OCI-LY1 (cell line): Measurements from ENCODE around the gene CADM1.

Source experiments
- H2AFZ ChIP-seq: fragments of 200-600 bp; sonication (generic), shearing (Covaris generic); 2 replicates; pipeline ENCODE4 v1.6.0; 2014; ENCODE audit warnings: antibody characterized with exemption, mild to moderate bottlenecking, low read length
- H3F3A ChIP-seq: fragments of 200-600 bp; sonication (generic), shearing (Covaris generic); 2 replicates; pipeline ENCODE4 v1.6.0; 2014; ENCODE audit warnings: mild to moderate bottlenecking, antibody characterized with exemption, low read length, moderate library complexity; ENCODE audit not compliant: insufficient read depth
- H3K27ac ChIP-seq: fragments of 200-600 bp; sonication (generic); 2 replicates; pipeline ENCODE4 v1.5.1; 2014; ENCODE audit warnings: low read length, mixed run types, mild to moderate bottlenecking, low read depth; ENCODE audit not compliant: poor library complexity, severe bottlenecking
- H3K27me3 ChIP-seq: fragments of 200-600 bp; sonication (generic); 2 replicates; pipeline ENCODE4 v1.6.0; 2014; ENCODE audit warnings: antibody characterized with exemption, mild to moderate bottlenecking, low read length, moderate library complexity; ENCODE audit not compliant: insufficient read depth
- H3K36me3 ChIP-seq: fragments of 200-600 bp; sonication (generic); 2 replicates; pipeline ENCODE4 v1.6.1; 2014; ENCODE audit warnings: mild to moderate bottlenecking, antibody characterized with exemption, low read length, moderate library complexity, mixed read lengths; ENCODE audit not compliant: insufficient read depth
- H3K4me1 ChIP-seq: fragments of 200-600 bp; sonication (generic); 2 replicates; pipeline ENCODE4 v1.5.1; 2014; ENCODE audit warnings: mild to moderate bottlenecking, low read length, moderate library complexity; ENCODE audit not compliant: insufficient read depth, severe bottlenecking
- H3K4me2 ChIP-seq: fragments of 200-600 bp; sonication (generic), shearing (Covaris generic); 2 replicates; pipeline ENCODE4 v1.6.1; 2014; ENCODE audit warnings: low read length
- H3K4me3 ChIP-seq: fragments of 200-600 bp; sonication (generic); 2 replicates; pipeline ENCODE4 v1.5.1; 2014; ENCODE audit warnings: low read length, low read depth, mild to moderate bottlenecking, mixed read lengths; ENCODE audit not compliant: poor library complexity, severe bottlenecking
- H3K79me2 ChIP-seq: fragments of 200-600 bp; shearing (Covaris generic); 2 replicates; pipeline ENCODE4 v1.6.1; 2016; ENCODE audit warnings: mixed run types, low read length, mixed read lengths; ENCODE audit not compliant: insufficient read depth
- H3K9ac ChIP-seq: fragments of 200-600 bp; sonication (generic), shearing (Covaris generic); 2 replicates; pipeline ENCODE4 v1.6.1; 2014; ENCODE audit warnings: mild to moderate bottlenecking, low read length, mixed read lengths
- H3K9me2 ChIP-seq: fragments of 200-600 bp; sonication (generic), shearing (Covaris generic); 2 replicates; pipeline ENCODE4 v1.6.1; 2014; ENCODE audit warnings: low read depth, mild to moderate bottlenecking, low read length, mixed read lengths
- H3K9me3 ChIP-seq: fragments of 200-600 bp; shearing (Covaris generic); 2 replicates; pipeline ENCODE4 v1.6.1; 2014; ENCODE audit warnings: low read length, mixed read lengths
- H4K20me1 ChIP-seq: fragments of 200-600 bp; sonication (generic), shearing (Covaris generic); 2 replicates; pipeline ENCODE4 v1.6.0; 2016; ENCODE audit warnings: mild to moderate bottlenecking, low read length; ENCODE audit not compliant: insufficient read depth
- CTCF ChIP-seq: fragments of 200-600 bp; sonication (generic), shearing (Covaris generic); IDR thresholded peaks from 2 replicates; pipeline ENCODE4 v1.5.1; 2017; ENCODE audit warnings: mild to moderate bottlenecking, antibody characterized with exemption, low read length, moderate library complexity, mixed read lengths
- EZH2 ChIP-seq: fragments of 200-600 bp; sonication (generic), shearing (Covaris generic); IDR thresholded peaks from 2 replicates; pipeline ENCODE4 v1.8.0; 2017; ENCODE audit warnings: borderline replicate concordance, mixed run types, mild to moderate bottlenecking, antibody characterized with exemption, low read length, moderate library complexity, mixed read lengths

CADM1 gene

GRCh38 chr11:115185507-115185906, 318.7 kb downstream of the CADM1 start:
- H3F3A ChIP-seq = no peaks in the 10 kb centered on the region
- H3K9me3 ChIP-seq = no peaks in the 10 kb centered on the region
- no peak overlapping the region for H2AFZ ChIP-seq
- H4K20me1 ChIP-seq = no peaks in the 10 kb centered on the region
- H3K27me3 ChIP-seq = no peaks in the 10 kb centered on the region
- peaks cover 20% of the 10 kb centered on the region for H3K79me2 ChIP-seq
- H3K36me3 ChIP-seq = peaks cover 29% of the 10 kb centered on the region; the same call in 1 of the 2 replicates
- H3K9ac ChIP-seq = no peak overlapping the region
- H3K27ac ChIP-seq = no peak overlapping the region
- TF ChIP-seq CTCF (no peak), EZH2 (no peak)
- no peaks in the 10 kb centered on the region for H3K9me2 ChIP-seq
- no peak overlapping the region for H3K4me3 ChIP-seq
- H3K4me2 ChIP-seq = no peak overlapping the region
- H3K4me1 ChIP-seq = peaks cover 58% of the 10 kb centered on the region

- H3K9me2 ChIP-seq = no peaks in the 10 kb centered on the region
- H3K36me3 ChIP-seq = peaks cover 25% of the 10 kb centered on the region; the same call in 1 of the 2 replicates
- no peaks in the 10 kb centered on the region for H4K20me1 ChIP-seq
- no peak overlapping the region for H3K4me3 ChIP-seq
- H2AFZ ChIP-seq = no peak overlapping the region
- no peak overlapping the region for H3K9ac ChIP-seq
- peaks cover 14% of the 10 kb centered on the region for H3K79me2 ChIP-seq
- H3K4me1 ChIP-seq = peaks cover 52% of the 10 kb centered on the region
- no peaks in the 10 kb centered on the region for H3K27me3 ChIP-seq
- no peaks in the 10 kb centered on the region for H3K9me3 ChIP-seq
- TF ChIP-seq CTCF (no peak), EZH2 (no peak)
- no peak overlapping the region for H3K27ac ChIP-seq
- no peak overlapping the region for H3K4me2 ChIP-seq
- no peaks in the 10 kb centered on the region for H3F3A ChIP-seq
Observed at GRCh38 chr11:115184901-115185300, 319.3 kb downstream of the CADM1 start.

- Histone ChIP-seq H3K27me3 (no peaks in the 10 kb centered on the region), H3K4me1 (peaks cover 48% of the 10 kb centered on the region), H2AFZ (no peak overlapping the region), H3K4me2 (no peak overlapping the region), H3K4me3 (no peak overlapping the region), H3F3A (no peaks in the 10 kb centered on the region), H3K36me3 (peaks cover 21% of the 10 kb centered on the region; the same call in 1 of the 2 replicates), H3K9ac (no peak overlapping the region), H3K27ac (no peak overlapping the region), H3K9me3 (no peaks in the 10 kb centered on the region), H4K20me1 (no peaks in the 10 kb centered on the region), H3K9me2 (no peaks in the 10 kb centered on the region), H3K79me2 (peaks cover 3% of the 10 kb centered on the region; the same call in 1 of the 2 replicates)
- TF ChIP-seq EZH2 (no peak), CTCF (no peak)
Observed at GRCh38 chr11:115183830-115184229, 320.4 kb downstream of the CADM1 start.
